ENCODE measurements around the gene CTBP2. TPM values are rescaled to one million over a fixed set of nuclear protein-coding genes. Genes with fewer than 3 reads are reported as not detected.

Gene CTBP2
- total RNA-seq, 1 experiment from 2014 or later = 191 TPM

DNA sequence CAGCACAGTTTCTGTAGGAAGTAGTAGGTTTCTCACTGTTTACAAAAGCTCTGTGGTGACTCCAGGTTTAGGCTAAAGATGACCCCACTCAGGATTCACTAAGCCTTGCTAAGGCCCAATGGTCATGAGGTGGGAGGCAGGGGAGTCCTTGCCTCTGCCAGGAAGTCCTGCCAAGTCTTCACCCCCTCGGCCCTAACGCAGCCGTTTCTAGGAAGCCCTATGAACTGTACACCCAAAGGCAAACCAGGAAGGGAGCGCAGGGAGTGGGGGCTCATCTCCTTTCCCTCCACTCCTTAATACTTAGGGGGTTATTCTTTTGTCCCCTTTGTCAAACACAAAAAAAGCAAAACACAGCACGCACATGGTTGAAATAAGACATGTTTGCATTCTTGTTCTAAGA is 64.6 kb downstream of the CTBP2 start:
- no peak for ATAC-seq
- peak overlapping the region; percentile 63 for H3K27ac Mint-ChIP-seq
- peaks cover 12% of the 10 kb centered on the region; the same call in 1 of the 2 replicates for H3K36me3 Mint-ChIP-seq
- DNase-seq (ENCODE audit: low spot score) = peak; percentile 9
- ChIA-PET POLR2A (no interaction called here), CTCF (interaction anchor here (0.9 to 1.6 kb wide), 2 partner anchors 10 to 48 kb away, joined by 3 read pairs; no protein-coding TSS in a partner anchor)
- no peak for TF ChIP-seq HMGA2 (CRISPR knock-in tag; IDR thresholded peaks at IDR 0.05)
- TF ChIP-seq, protein P1, sequence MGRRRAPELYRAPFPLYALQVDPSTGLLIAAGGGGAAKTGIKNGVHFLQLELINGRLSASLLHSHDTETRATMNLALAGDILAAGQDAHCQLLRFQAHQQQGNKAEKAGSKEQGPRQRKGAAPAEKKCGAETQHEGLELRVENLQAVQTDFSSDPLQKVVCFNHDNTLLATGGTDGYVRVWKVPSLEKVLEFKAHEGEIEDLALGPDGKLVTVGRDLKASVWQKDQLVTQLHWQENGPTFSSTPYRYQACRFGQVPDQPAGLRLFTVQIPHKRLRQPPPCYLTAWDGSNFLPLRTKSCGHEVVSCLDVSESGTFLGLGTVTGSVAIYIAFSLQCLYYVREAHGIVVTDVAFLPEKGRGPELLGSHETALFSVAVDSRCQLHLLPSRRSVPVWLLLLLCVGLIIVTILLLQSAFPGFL (CRISPR knock-in tag; IDR thresholded peaks at IDR 0.05; ENCODE audit: borderline replicate concordance) = no peak
- TF ChIP-seq ZNF416 (CRISPR knock-in tag; IDR thresholded peaks at IDR 0.05) = no peak
- TF ChIP-seq, protein P2, sequence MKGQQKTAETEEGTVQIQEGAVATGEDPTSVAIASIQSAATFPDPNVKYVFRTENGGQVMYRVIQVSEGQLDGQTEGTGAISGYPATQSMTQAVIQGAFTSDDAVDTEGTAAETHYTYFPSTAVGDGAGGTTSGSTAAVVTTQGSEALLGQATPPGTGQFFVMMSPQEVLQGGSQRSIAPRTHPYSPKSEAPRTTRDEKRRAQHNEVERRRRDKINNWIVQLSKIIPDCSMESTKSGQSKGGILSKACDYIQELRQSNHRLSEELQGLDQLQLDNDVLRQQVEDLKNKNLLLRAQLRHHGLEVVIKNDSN (CRISPR knock-in tag; IDR thresholded peaks at IDR 0.05) = no peak
- TF ChIP-seq ZBTB21 (CRISPR knock-in tag; IDR thresholded peaks at IDR 0.05; ENCODE audit: borderline replicate concordance) = no peak
- TF ChIP-seq ZNF121 (CRISPR knock-in tag; IDR thresholded peaks at IDR 0.05) = no peak
- TF ChIP-seq, protein P3, sequence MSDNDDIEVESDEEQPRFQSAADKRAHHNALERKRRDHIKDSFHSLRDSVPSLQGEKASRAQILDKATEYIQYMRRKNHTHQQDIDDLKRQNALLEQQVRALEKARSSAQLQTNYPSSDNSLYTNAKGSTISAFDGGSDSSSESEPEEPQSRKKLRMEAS (CRISPR knock-in tag; IDR thresholded peaks at IDR 0.05) = no peak
- TF ChIP-seq, protein P4, sequence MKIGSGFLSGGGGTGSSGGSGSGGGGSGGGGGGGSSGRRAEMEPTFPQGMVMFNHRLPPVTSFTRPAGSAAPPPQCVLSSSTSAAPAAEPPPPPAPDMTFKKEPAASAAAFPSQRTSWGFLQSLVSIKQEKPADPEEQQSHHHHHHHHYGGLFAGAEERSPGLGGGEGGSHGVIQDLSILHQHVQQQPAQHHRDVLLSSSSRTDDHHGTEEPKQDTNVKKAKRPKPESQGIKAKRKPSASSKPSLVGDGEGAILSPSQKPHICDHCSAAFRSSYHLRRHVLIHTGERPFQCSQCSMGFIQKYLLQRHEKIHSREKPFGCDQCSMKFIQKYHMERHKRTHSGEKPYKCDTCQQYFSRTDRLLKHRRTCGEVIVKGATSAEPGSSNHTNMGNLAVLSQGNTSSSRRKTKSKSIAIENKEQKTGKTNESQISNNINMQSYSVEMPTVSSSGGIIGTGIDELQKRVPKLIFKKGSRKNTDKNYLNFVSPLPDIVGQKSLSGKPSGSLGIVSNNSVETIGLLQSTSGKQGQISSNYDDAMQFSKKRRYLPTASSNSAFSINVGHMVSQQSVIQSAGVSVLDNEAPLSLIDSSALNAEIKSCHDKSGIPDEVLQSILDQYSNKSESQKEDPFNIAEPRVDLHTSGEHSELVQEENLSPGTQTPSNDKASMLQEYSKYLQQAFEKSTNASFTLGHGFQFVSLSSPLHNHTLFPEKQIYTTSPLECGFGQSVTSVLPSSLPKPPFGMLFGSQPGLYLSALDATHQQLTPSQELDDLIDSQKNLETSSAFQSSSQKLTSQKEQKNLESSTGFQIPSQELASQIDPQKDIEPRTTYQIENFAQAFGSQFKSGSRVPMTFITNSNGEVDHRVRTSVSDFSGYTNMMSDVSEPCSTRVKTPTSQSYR (CRISPR knock-in tag; IDR thresholded peaks at IDR 0.05) = no peak
- TF ChIP-seq ZNF317 (CRISPR knock-in tag; IDR thresholded peaks at IDR 0.05; ENCODE audit: borderline replicate concordance, low read depth) = no peak
- TF ChIP-seq ZNF423 (CRISPR knock-in tag; IDR thresholded peaks at IDR 0.05) = no peak
- no peak overlapping the region for H3K4me3 Mint-ChIP-seq
- H3K9me3 Mint-ChIP-seq = no peaks in the 10 kb centered on the region
- H3K27me3 Mint-ChIP-seq (ENCODE audit: low read depth) = no peaks in the 10 kb centered on the region
- H3K4me1 Mint-ChIP-seq = peaks cover 85% of the 10 kb centered on the region

DNA sequence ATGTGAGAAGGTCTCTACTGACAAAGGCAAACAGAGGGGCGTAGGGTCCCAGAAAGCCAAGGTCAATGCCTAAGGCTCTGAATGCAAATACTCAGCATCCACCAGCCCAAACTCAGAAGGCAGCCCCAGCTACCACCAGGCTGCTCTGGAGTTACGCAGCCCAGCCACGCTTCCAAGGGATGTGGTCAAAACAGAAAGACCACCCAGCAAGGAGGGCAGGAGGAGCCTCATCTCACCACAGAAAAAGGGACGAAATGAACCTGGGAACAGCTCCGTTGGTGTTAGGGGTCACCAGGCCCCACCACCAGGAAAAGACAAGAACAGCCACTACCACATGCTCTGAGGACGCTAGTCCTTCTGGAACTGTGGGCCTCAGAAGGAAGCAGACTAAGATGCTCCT is 65.1 kb downstream of the CTBP2 start:
- DNase-seq (ENCODE audit: low spot score) (peak; percentile 8), ATAC-seq (no peak; the same call in 1 of the 2 replicates)
- no peaks in the 10 kb centered on the region for H3K27me3 Mint-ChIP-seq (ENCODE audit: low read depth)
- H3K36me3 Mint-ChIP-seq = peaks cover 10% of the 10 kb centered on the region; the same call in 1 of the 2 replicates
- ChIA-PET CTCF (no interaction called here), POLR2A (no interaction called here)
- peak overlapping the region; percentile 63 for H3K27ac Mint-ChIP-seq
- no peak overlapping the region for H3K4me3 Mint-ChIP-seq
- H3K4me1 Mint-ChIP-seq = peaks cover 81% of the 10 kb centered on the region
- no peaks in the 10 kb centered on the region for H3K9me3 Mint-ChIP-seq
- no peak for TF ChIP-seq ETV6 (CRISPR knock-in tag; IDR thresholded peaks at IDR 0.05)
- TF ChIP-seq ESRRA (CRISPR knock-in tag; IDR thresholded peaks at IDR 0.05; ENCODE audit: borderline replicate concordance) = no peak
- TF ChIP-seq, protein P5, sequence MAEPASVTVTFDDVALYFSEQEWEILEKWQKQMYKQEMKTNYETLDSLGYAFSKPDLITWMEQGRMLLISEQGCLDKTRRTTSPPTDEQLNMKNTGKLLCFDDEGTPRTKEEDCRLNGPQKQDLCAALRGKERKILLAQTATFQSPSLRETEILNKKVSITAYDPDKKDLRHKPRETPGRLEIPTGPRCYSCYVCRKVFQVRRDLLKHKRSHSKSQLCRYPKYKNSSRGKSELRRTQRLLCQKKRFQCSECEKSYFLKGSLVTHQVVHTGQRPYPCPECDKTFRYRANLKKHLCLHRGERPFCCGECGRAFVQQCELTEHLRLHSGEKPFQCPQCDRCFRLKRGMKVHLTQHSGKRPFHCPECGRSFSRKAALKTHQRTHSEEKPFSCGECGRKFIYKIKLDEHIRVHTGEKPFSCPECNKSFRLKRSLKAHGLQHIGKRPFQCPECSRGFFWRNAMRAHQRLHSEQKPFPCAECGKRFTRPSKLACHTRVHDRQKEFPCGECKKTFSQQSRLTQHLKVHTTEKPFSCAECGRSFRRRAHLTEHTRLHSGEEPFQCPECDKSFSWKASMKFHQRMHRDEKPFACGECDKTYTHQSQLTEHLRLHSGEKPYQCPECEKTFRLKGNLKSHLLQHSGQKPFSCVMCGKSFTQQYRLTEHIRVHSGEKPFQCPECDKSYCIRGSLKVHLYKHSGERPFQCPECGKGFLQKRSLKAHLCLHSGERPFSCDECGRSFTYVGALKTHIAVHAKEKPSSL (CRISPR knock-in tag; conservative IDR thresholded peaks at IDR 0.05) = no peak
- TF ChIP-seq ATF1 (CRISPR knock-in tag; IDR thresholded peaks at IDR 0.05) = no peak
- TF ChIP-seq, protein P6, sequence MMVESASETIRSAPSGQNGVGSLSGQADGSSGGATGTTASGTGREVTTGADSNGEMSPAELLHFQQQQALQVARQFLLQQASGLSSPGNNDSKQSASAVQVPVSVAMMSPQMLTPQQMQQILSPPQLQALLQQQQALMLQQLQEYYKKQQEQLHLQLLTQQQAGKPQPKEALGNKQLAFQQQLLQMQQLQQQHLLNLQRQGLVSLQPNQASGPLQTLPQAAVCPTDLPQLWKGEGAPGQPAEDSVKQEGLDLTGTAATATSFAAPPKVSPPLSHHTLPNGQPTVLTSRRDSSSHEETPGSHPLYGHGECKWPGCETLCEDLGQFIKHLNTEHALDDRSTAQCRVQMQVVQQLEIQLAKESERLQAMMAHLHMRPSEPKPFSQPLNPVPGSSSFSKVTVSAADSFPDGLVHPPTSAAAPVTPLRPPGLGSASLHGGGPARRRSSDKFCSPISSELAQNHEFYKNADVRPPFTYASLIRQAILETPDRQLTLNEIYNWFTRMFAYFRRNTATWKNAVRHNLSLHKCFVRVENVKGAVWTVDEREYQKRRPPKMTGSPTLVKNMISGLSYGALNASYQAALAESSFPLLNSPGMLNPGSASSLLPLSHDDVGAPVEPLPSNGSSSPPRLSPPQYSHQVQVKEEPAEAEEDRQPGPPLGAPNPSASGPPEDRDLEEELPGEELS (CRISPR knock-in tag; IDR thresholded peaks at IDR 0.05) = no peak
- no peak for TF ChIP-seq NR3C1 (CRISPR knock-in tag; conservative IDR thresholded peaks at IDR 0.05; ENCODE audit: low read depth)
- no peak for TF ChIP-seq SMAD3 (CRISPR knock-in tag; IDR thresholded peaks at IDR 0.05; ENCODE audit: borderline replicate concordance)
- no peak for TF ChIP-seq ZNF317 (CRISPR knock-in tag; IDR thresholded peaks at IDR 0.05; ENCODE audit: borderline replicate concordance, low read depth)
- TF ChIP-seq, protein P7, sequence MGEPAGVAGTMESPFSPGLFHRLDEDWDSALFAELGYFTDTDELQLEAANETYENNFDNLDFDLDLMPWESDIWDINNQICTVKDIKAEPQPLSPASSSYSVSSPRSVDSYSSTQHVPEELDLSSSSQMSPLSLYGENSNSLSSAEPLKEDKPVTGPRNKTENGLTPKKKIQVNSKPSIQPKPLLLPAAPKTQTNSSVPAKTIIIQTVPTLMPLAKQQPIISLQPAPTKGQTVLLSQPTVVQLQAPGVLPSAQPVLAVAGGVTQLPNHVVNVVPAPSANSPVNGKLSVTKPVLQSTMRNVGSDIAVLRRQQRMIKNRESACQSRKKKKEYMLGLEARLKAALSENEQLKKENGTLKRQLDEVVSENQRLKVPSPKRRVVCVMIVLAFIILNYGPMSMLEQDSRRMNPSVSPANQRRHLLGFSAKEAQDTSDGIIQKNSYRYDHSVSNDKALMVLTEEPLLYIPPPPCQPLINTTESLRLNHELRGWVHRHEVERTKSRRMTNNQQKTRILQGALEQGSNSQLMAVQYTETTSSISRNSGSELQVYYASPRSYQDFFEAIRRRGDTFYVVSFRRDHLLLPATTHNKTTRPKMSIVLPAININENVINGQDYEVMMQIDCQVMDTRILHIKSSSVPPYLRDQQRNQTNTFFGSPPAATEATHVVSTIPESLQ (CRISPR knock-in tag; IDR thresholded peaks at IDR 0.05) = no peak
- no peak for TF ChIP-seq CREB1 (CRISPR knock-in tag; IDR thresholded peaks at IDR 0.05)
- no peak for TF ChIP-seq OVOL2 (CRISPR knock-in tag; IDR thresholded peaks at IDR 0.05; ENCODE audit: borderline replicate concordance)

Measured in WTC11 (cell line).